GM13976 (cell line): ENCODE results near the gene PCBD2.

Experiments
- DNase-seq: peaks from one replicate; pipeline ENCODE4 v3.0.0; 2012; ENCODE audit warnings: low spot score
- in situ Hi-C: fragments of 300-500 bp; cut with MboI; formaldehyde crosslinking; loops from one replicate; pipeline ENCODE4 v1.12.0; 2022; ENCODE audit warnings: low sequenced_read_pairs, mixed read lengths, inconsistent platforms; ENCODE audit not compliant: unreplicated experiment
- TF ChIP-seq, protein P1 (sequence below): IDR thresholded peaks from 2 replicates; pipeline ENCODE4 v1.5.1; 2012; ENCODE audit warnings: borderline replicate concordance, mild to moderate bottlenecking; ENCODE audit not compliant: insufficient read depth; ENCODE audit errors: extremely low read depth, missing control alignments, control extremely low read depth

The PCBD2 gene

DNA sequence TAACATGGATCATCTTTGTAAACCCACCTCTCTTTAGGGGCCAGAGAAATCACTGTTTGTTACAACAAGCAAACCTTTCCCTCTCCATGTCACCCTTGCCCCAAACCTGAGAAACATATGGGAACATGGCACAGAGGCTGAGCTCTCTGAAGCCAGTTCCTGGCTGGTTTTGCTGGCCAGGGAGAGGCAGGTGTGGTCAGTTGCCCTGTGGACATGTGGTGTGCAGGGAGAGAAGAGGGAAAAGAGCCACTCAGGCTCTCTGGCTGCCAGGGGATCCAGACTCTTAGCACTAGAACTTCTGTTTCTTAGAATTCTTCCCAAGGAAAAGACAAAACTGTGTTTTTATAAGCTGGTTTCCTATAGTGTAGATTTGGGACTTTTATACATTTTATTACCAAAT lies 58.2 kb downstream of the PCBD2 start:
- DNase-seq, result no peak
- in situ Hi-C loops, result no loop called here
- TF ChIP-seq, protein P1, sequence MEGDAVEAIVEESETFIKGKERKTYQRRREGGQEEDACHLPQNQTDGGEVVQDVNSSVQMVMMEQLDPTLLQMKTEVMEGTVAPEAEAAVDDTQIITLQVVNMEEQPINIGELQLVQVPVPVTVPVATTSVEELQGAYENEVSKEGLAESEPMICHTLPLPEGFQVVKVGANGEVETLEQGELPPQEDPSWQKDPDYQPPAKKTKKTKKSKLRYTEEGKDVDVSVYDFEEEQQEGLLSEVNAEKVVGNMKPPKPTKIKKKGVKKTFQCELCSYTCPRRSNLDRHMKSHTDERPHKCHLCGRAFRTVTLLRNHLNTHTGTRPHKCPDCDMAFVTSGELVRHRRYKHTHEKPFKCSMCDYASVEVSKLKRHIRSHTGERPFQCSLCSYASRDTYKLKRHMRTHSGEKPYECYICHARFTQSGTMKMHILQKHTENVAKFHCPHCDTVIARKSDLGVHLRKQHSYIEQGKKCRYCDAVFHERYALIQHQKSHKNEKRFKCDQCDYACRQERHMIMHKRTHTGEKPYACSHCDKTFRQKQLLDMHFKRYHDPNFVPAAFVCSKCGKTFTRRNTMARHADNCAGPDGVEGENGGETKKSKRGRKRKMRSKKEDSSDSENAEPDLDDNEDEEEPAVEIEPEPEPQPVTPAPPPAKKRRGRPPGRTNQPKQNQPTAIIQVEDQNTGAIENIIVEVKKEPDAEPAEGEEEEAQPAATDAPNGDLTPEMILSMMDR, result no peak

DNA sequence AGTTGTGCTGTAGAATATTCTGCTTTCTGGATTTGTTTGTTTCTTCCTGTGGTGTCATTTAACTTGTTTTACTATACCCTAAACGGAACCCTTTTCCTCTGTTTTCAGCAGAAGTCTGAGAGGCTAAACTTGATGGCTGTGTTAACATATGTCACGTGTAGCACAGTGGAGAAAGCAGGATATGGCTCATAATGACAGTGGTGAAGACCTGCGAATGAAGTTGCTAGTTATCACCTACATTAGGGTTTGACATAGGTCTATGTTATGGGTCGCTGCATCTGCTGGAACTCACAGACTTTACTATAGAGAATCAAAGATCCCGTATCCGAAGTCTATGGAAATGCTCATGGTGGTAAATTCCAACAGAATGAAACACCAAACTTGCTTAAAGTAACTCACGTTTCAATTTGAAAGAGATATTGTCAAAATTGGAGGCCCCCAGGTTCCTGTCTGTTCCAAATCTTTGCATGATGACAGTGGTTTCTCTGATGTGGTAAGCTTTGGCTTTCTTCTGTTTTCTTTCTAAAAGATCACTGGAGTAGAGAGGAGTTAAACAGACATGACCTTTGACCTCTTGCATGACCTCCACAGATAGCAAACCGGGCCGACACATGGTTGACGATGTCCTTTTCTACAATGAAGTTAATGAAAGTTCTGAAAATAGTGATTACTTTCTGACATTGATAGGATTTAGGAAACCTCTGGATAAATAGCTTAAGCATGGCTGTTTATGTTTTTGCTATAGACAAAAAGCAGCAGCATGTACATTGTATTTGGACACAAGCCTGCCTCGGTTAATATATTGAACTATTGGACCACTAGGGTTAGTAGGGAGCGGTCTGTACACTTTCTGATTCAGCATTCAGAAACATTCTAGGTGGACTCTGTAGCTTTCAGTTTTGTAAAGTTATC lies 59.7 kb downstream of the PCBD2 start:
- in situ Hi-C loops, result no loop called here
- TF ChIP-seq, protein P1, result no peak
- DNase-seq, result no peak

DNA sequence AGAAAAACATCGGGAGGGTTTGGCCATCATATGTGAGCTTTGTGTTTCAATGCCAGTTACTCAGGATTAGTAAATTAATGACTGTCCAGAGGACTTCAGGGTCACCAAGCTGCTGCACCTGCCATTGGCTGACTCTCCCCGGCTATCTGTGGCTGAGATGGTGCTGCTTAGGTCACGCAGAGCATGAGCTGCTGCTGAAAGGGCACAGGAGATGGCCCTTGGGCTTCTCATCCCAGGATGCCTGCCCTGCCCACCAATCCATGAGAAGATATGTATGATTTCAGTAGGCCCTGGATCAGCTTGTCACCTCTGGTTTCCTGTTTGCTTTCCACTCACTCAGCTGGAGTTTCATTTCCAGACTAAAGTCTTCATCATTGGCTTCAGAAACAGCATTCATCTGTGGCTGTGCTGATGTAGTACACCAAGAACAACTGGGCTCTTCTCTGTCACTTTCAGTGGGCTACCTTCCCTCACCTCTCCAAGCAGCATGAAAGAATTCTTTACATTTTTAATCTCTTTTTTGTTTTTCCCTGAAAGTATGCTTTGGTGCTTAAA lies 60.4 kb downstream of the PCBD2 start:
- TF ChIP-seq, protein P1, result no peak
- in situ Hi-C loops, result no loop called here
- no peak for DNase-seq

DNA sequence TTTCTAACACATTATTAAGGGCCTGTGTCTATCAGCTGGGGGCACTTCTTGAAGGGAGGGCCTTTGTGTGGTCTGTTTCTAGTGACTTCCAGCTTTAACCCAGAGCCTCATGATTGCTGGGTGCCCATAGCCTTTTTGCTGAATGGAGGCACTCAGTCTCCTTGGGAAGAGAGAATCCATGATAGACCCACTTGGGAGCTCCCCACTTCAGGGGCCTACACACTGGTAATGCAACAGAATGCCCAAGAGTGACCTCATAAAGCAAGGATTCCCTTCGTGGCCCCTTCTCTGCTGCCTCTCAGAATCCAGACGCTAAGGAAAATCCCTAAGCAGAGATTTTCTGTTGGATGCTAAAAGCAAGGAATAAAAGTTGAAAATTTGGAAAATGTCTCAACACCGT lies 62.7 kb downstream of the PCBD2 start, which contains the start of gene CATSPER3:
CATSPER3 (plus strand) TSS at position 301 of the 400 bp plus-strand sequence; CDS start at position 386, 85 bp downstream.
- TF ChIP-seq, protein P1, result no peak
- no peak for DNase-seq
- in situ Hi-C loops, result no loop called here

DNA sequence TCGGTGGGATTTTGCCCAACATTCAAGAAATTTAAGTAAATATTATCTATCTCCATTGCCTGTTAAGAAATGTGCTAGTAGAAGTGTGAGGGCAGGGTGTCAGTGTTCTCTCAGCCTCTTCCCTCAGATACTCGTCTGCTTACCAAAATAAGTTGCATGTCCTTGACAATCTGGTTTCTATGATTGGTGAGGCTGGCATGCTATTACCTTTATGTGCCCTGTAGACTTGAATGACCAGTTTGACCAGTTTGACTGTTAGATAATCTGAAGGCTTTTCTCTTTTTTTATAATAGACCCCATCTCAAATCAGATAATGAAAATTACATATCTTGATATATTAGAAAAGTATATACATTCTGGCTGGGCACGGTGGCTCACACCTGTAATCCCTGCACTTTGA lies 63.1 kb downstream of the PCBD2 start:
- TF ChIP-seq, protein P1, result no peak
- in situ Hi-C loops, result no loop called here
- no peak for DNase-seq

DNA sequence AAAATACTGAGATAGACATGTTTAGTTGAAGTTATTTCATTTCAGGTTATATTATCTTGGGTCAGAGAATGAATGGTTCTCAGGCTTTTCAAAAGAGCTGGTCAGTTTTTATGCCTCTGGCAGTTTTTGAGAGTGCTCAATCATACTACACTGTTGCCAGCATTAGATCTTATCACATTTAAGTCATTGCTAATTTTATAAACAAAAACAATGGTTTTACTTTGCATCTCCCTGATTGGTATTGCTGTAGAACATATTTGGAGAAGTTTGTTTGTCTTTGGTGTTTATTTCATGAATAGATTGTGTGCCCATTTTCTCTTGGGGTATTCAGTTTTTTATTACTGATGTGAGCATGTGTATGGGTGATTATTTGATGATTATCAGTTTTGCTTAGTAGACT lies 64.2 kb downstream of the PCBD2 start:
- TF ChIP-seq, protein P1, result no peak
- no peak for DNase-seq
- in situ Hi-C loops, result no loop called here
